EH (cell line): ENCODE measurements around the gene INCA1.
A peak's percentile ranks its signal among the peaks of the same experiment; 100 is the strongest.

Experiments used
- DNase-seq: peaks from one replicate; pipeline ENCODE4 v3.0.0-alpha.2; 2015; ENCODE audit warnings: low read depth

Gene INCA1

DNA sequence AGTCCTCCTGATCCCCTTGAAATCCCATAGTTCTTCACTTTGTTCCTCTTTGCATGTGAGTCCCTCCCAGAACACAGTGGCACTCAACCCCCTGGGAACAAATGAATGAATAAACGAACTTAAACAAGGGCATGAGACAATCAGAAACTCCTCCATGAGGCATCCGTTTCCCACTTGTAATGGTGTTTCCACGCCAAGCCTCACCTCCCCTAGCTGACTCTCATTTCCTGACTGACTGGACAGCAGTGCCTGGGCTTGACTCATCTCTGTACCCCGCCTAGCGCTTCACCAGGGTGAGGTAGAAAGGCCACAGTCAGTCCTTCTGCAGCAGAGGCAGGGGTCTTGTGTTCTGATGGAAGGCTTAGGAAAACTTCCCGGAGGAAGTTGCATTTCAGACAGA is 14.6 kb upstream of the INCA1 start:
- DNase-seq, result peak; percentile 53

GRCh38 chr17:5003214-5003867 is 6.0 kb upstream of the INCA1 start:
- no peak for DNase-seq

- DNase-seq, result no peak
Measured at GRCh38 chr17:5002121-5002788, 4.9 kb upstream of the INCA1 start.

DNA sequence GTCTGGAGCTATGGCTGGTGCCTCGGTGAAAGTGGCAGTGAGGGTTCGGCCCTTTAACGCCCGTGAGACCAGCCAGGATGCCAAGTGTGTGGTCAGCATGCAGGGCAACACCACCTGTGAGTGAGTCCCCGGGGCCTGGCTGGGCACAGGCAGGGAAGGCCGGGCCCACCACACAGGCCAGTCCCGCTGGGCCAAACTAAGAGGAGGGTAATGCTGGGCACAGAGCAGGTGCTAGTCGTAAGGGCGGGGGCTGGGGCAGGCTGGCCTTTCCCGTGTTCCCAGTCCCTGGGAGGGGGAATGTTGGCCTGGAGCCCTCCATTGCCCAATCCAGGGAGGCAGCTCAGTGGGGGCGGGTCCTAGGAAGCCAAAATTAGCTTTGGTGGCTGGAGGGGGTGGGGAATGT is 2.9 kb upstream of the INCA1 start:
- peak; percentile 60 for DNase-seq

GRCh38 chr17:4999430-5000093 is 2.2 kb upstream of the INCA1 start:
- DNase-seq, result no peak

DNA sequence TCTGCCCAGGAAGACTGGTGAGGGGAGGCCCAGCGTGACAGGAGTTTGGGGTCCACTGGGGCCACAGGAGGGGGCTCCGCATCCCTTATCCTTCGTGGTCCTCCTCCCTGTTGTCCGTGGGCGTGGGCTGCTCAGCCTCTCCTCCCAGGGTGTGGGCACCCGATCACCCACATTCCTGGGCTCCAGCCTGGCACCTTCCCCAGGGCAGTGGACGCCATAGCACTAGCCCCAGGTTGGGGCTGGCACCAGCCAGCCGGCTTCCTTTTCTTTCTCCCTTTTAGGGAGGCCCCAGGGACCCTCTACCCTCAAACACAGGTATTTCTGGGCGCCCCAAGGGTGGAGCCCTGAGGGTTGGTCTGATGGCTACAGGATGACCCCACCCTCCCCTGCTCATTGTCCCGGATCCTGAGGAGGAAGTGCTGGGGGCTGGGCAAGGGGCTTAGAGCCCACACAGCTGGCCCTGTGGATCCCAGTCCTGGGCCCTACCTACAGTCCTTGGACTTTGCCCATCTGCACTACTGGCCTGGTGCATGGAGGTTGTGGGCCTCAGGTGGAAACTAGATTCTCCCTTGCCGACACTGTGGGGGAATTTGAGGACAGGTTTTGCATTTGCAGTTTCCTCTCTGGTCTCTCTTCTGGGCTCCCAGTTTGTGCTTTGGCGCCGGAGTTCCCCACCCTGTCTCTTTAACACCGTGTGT is 1.6 kb upstream of the INCA1 start:
- DNase-seq, result peak; percentile 13

- DNase-seq, result peak; percentile 20
Measured at GRCh38 chr17:4998027-4998731, 857 bp upstream of the INCA1 start.

DNA sequence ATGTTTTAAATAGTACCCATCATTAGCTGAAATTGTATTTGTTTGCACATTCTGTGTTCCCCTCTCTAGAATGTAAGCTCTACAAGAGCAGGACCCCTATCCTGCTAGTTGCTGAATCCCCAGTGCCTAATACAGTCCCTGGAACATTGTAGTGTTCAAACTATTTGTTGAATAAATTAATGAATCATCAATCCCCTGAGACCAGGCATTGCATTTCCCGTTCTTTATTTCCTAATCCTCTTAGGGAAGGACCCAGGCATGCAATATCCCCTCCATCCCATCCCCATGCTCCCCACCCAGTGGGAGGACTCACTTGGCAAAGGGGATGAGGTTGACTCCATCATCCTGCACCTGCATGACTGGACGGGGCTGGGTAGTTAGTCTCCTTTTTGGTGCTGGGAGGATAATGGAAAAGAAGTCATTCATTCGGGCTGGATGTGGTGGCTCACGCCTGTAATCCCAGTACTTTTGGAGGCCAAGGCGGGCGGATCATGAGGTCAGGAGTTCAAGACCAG is 3.2 kb downstream of the INCA1 start:
- DNase-seq, result no peak

DNA sequence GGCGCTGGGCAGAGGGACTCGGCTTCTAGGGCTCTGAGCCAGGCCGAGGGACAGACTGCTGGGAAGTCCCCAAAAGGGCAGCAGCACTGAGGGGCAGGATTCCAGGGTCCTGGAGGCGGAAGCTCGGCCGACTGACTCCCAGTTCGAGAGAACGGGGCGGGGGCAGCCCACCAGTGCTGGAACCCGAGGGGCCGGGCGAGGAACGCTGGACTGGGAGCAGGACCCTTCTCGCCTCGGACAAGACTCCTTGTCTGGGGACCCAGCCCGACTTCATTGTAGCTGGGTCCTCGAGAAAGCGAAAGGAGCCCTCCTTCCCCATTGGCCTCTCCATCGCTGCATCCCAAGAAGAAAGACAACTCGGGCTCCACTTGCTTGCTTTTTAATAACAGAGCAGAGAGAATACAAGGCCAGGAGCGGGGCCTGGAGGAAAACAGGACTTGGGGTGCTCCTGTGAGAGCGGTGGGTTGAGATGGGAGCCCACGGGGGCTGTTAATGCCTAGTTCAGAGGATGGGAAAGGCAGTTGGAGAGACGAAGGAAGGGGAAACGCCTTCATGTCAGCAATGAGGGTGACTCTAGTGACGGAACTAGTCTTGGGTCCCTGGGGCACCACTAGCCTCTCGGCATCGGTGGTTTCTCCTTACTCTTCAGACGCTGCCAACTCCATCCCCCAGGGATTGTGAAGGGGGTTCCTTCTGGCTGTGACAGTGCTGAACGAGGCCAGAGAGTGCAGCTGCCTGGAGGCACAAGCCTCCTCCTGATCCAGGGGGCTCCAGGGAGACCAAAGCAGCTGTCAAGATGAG is 9.4 kb downstream of the INCA1 start:
- DNase-seq, result peak; percentile 18

- DNase-seq, result peak; percentile 84
Measured at GRCh38 chr17:4986951-4987766, 10.2 kb downstream of the INCA1 start, which contains the start of gene CAMTA2. TSS of gene CAMTA2 (minus strand) at chr17:4987675. CDS start at chr17:4986222, 1,453 bp downstream.

DNA sequence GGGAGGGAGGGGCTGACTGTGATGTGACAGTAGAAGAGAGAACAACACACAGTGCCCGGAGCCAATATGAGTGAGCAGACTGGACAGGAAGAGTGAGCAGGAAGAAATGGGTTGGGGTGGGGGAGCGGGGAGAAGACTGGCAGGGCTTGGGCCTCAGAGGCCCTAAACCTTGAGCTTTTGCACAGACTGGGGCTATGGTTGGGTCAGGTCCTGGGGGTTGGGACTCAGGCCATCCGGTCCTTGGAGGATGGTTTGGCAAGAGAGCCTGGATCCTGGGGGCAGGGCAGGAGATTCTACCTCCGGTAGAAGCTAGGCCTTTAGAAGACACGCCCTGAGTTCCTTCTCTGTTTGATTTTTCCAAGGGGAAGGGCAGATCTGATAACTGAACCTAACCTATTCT is 10.9 kb downstream of the INCA1 start:
- peak; percentile 55 for DNase-seq

- DNase-seq, result peak; percentile 15
Measured at GRCh38 chr17:4982305-4982704, 15.0 kb downstream of the INCA1 start.

DNA sequence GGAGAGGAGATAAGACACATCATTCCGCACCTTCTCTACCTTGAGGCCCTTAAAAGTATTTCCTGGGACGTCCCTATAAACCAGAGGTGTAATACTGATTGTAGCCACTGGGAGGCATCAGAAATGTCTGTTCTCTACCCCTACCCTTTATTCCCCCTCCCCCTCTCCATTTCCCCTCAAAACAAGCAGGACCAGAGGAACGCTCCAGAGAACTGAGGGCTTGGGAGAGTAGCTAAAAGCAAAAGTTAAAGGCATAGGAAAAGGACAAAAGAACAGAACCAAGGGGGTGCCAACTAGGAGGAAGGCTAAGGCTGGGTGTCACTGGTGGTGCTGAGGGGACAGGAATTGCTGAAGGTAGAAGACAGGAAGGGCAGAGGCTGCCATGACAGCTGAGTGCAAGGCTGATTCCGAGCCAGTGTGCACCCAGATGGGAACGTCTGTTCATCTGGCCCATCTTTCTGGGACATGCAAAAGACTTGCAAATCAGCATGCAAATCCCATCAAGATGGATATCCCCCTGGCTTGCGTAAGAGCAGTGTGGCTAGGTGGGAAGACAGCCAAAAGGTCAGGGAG is 16.6 kb downstream of the INCA1 start:
- DNase-seq, result peak; percentile 67

GRCh38 chr17:4978726-4979125 is 18.6 kb downstream of the INCA1 start:
- no peak for DNase-seq

DNA sequence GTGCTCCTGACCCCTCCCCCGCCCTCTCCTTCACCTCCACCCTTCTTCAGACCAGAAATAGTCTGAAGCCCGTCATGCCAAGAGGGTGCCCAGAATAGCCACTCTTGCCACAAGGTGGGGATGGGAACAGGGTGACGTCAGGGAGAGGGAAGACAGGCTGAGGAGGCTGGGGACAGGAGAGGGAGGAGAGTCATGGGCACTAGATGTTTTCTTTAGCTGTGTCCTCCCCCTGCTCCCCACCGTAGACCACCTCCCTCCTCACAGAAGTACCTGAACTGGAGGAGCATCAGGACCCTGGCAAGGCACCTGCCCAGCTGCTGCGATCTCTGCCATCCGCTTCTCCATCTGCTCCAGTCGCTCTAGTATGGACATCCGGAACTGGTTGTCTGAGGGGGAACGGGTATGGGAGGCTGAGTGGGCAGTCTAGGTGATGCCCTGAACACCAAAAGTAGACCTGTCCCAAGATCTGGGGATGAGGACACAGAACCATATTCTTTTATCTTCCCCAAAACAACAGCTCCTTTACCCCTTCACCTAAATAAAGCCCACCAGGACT is 23.1 kb downstream of the INCA1 start:
- no peak for DNase-seq

DNA sequence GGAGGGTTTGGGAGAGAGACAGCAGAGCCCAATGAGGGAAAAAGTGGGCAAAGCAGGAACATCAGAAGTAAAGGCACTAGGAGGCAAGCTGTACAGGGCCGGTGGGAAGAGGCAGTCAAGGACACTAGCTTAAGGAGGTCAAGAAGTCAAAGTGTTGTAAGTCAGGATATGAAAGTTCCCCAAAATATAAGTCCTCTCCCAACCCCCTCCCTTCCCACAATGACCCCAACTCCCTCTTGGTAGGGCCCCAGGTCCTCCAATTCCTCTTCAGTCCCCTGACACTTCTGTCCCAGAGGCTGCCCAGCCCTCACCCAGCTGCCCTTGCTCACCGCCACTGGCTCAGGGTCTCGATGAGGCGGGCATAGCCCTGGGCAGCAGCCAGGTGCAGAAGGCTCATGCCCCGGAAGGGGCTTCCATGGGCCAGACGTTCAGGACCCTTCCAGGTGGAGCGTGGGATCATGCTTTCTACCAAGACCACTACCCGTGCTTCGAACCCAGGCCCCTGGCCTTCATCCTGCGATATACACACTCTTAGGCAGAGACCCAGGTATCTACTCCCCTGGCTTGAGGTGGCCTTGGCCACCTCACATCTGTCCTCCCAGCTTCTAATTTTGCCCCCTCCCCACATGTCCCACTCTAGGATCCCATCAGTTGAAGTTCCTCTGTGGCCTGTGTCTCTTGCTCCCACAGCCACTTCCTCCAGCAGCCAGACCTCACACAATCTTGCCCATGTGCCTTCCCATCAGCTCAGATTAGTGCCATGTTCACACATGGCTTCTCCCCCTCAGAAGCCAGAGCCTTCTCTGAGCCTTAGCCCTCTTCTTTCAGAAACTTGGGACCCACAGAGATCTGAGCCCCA is 23.8 kb downstream of the INCA1 start:
- DNase-seq, result no peak

GRCh38 chr17:4972752-4973151 is 24.6 kb downstream of the INCA1 start:
- no peak for DNase-seq

GRCh38 chr17:4972322-4972721 is 25.0 kb downstream of the INCA1 start:
- no peak for DNase-seq
